Measurements from ENCODE around the gene XRN1.
"Not testable (repeated sequence)": the region's sequence is repeated elsewhere in the genome, so short reads cannot be mapped to it uniquely, and the experiment has no call there.

The XRN1 gene

DNA sequence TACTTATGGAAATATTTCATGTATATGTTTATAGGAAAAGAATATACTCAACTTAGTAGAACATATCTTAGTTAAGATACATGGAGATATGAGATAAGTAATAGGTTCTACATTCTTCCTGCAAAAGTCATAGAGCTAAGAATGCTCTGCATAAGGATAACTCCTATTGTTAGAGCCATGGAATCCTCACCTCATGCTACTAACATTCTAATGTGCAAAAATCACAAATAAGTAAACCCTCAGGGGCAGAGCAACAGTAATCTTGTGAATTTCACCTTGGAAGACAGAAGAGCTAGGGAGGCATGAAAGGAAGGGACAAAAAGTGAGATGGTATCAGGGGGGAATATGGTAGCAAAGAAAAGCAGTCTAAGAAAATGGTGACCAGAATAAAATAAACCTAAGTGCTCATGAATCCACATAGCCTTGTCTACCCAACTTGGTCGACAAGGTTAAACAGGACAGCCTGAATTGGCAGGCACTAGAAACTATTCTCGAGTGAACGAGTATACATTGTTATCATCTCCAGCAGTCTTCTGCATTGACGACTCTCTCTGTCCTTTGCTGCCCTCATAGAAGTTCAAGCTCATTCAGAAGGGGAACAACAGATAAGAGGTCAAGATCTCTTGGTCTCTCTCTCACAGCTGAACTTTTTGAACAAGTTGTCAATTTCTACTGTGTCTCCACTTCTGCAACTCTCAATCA lies 52.8 kb downstream of the XRN1 start:
- no peak overlapping the region for H3K4me3 ChIP-seq (ENCODE audit: low read depth, low read length)
- TF ChIP-seq, protein P1, sequence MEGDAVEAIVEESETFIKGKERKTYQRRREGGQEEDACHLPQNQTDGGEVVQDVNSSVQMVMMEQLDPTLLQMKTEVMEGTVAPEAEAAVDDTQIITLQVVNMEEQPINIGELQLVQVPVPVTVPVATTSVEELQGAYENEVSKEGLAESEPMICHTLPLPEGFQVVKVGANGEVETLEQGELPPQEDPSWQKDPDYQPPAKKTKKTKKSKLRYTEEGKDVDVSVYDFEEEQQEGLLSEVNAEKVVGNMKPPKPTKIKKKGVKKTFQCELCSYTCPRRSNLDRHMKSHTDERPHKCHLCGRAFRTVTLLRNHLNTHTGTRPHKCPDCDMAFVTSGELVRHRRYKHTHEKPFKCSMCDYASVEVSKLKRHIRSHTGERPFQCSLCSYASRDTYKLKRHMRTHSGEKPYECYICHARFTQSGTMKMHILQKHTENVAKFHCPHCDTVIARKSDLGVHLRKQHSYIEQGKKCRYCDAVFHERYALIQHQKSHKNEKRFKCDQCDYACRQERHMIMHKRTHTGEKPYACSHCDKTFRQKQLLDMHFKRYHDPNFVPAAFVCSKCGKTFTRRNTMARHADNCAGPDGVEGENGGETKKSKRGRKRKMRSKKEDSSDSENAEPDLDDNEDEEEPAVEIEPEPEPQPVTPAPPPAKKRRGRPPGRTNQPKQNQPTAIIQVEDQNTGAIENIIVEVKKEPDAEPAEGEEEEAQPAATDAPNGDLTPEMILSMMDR (IDR thresholded peaks at IDR 0.05; ENCODE audit: low read depth, low read length, missing control alignments), result no peak
- no peak for DNase-seq (ENCODE audit: low read depth)

DNA sequence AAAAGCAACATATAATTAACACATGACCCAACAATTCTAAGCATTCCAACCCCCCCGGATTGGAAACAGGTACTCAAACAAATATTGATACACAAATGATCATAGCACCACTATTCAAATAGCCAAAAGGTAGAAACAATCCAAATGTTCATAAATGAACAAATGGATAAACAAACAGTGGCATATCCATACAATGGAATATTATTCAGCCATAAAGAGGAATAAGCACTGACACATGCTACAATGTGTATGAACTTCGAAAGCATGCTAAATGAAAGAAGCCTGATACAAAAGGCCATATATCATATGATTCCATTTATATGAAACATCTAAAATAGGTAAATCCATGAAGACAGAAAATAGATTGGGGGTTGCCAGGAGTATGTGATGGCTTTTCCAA lies 62.8 kb downstream of the XRN1 start:
- no peak overlapping the region for H3K4me3 ChIP-seq (ENCODE audit: low read depth, low read length)

DNA sequence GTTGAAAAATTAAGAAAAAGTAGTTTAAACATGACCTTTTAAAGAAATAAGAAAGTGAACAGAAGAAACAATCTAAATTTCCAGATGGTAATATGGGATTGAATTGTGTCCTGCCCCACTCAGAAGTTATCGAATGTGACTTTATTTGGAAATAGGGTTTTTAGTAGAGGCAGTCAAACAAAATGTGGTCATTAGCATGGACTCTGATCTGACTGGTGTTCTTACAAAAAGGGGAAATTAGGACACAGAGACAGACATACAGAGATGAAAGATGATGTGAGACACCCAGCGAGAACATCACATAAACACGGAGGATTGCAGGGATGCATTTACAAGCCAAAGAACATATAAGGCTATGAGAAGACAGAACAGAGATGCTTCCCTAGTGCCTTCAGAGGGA lies 73.2 kb downstream of the XRN1 start:
- no peak overlapping the region for H3K4me3 ChIP-seq (ENCODE audit: low read depth, low read length)
- TF ChIP-seq, protein P1 (IDR thresholded peaks at IDR 0.05; ENCODE audit: low read depth, low read length, missing control alignments), result no peak
- no peak for DNase-seq (ENCODE audit: low read depth)

More for the DNA sequence above, 62.8 kb downstream of the XRN1 start:
- no peak for DNase-seq (ENCODE audit: low read depth)
- TF ChIP-seq, protein P1 (IDR thresholded peaks at IDR 0.05; ENCODE audit: low read depth, low read length, missing control alignments), result no peak

DNA sequence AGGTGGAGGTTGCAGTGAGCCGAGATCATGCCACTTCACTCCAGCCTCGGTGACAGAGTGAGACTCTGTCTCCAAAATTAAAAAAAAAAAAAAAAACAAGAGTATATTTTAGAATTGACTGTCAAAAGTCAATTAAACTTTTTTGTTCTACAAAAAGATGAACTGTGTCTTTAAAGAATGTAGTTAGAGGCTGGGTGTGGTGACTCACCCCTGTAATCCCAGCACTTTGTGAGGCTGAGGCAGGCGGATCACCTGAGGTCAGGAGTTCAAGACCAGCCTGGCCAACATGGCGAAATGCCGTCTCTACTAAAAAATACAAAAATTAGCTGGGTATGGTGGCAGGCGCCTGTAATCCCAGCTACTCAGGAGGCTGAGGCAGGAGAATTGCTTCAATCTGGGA lies 78.3 kb downstream of the XRN1 start:
- not testable (repeated sequence) for H3K4me3 ChIP-seq (ENCODE audit: low read depth, low read length); DNase-seq (ENCODE audit: low read depth)

DNA sequence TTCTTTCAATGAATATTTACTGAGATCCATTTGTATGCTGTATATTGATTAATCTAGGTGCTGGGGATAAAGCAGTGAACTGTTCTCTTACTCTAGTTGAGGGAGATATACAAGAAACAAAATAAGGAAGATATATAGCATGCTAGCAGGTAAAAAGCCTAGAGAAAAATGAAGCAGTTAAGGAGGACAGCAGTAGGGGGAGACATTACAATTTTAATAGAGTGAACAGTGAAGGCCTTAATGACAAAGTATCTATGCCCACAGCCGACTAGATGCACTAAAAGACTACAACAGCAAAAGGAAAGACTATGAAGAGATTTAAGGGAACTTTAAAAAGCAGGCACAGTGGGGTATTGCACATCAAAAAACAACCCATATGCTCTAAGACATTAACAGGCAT lies 81.4 kb downstream of the XRN1 start:
- DNase-seq (ENCODE audit: low read depth), result no peak
- H3K4me3 ChIP-seq (ENCODE audit: low read depth, low read length), result no peak overlapping the region
- TF ChIP-seq, protein P1 (IDR thresholded peaks at IDR 0.05; ENCODE audit: low read depth, low read length, missing control alignments), result peak; percentile 24

DNA sequence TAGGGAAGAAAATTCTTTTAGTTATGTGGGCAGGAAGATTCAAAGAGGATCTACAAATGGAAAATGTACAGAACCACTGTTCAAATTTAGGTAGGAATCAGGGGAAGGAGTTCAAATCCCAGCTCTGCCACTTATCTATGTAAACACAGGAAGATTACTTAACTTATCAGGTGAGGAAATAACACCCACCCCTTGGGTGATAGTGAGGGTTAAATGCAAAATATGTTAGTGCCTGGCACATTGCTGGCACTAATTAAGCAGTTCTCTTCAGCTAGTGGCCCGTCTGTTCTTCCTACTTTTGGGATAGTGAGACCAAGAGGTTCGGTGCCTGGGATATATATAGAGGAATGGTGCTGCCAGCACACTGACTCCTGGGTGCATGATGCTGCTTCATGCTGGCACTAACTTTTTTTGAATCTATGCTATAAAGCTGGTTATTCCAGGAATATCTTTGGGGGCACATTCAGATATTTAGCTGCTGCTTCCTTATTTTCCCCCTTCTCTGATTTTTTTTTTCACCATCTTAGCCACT lies 83.8 kb downstream of the XRN1 start:
- DNase-seq (ENCODE audit: low read depth), result no peak
- no peak overlapping the region for H3K4me3 ChIP-seq (ENCODE audit: low read depth, low read length)
- TF ChIP-seq, protein P1 (IDR thresholded peaks at IDR 0.05; ENCODE audit: low read depth, low read length, missing control alignments), result no peak

DNA sequence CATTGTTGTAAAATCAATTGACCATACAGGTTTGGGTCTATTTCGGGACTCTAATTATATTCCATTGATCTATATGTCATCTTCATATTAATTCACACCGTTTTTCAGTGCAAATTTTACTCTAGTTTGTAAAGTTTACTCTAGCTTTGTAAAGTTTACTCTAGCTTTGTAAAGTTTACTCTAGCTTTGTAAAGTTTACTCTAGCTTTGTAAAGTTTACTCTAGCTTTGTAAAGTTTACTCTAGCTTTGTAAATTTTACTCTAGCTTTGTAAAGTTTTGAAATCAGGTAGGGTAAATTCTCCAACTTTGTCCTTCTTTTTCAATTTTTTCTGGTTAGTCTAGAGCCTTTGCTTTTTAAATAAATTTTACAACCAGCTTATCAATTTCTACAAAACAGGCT lies 84.4 kb downstream of the XRN1 start:
- not testable (repeated sequence) for H3K4me3 ChIP-seq (ENCODE audit: low read depth, low read length)

DNA sequence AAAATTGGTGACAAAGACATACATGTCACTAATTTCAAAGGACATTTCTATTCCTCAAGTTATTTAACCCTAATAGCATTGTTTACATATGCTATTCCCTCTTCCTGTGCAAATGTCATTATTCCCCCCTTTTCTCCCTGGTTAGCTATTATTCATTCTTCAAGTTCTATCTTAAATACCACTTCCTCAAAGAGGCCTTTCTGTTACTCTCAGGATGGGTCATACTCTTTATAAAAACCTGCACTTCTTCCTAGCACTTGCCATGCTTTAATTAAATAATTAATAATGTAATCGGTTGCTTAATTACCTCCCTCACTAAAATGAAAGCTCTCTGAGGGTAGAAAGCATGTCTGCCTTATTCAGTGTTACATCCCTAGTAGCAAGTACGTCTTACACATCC lies 88.5 kb downstream of the XRN1 start:
- TF ChIP-seq, protein P1 (IDR thresholded peaks at IDR 0.05; ENCODE audit: low read depth, low read length, missing control alignments), result no peak

More for the DNA sequence above, 84.4 kb downstream of the XRN1 start:
- not testable (repeated sequence) for DNase-seq (ENCODE audit: low read depth)

More for the DNA sequence above, 88.5 kb downstream of the XRN1 start:
- no peak for DNase-seq (ENCODE audit: low read depth)
- H3K4me3 ChIP-seq (ENCODE audit: low read depth, low read length), result no peak overlapping the region
